OCI-LY7 (cell line): ENCODE results near the gene MLANA. TPM values are rescaled to one million over a fixed set of nuclear protein-coding genes. Genes with fewer than 3 reads are reported as not detected.

Experiments used
- BruUV-seq: library from RNA; stranded (reverse); fragments of 400-500 nt; replicated peaks from 2 replicates; lab custom pipeline; 2021; lab: Mats Ljungman, UMichigan
- CTCF ChIA-PET: fragments of 300-600 bp; sonication (Branson Sonifier 250); formaldehyde crosslinking; loops from one replicate; lab custom pipeline; 2022; ENCODE audit warnings: antibody characterized with exemption; ENCODE audit not compliant: unreplicated experiment; lab: Charles Lee
- POLR2A ChIA-PET: fragments of 300-600 bp; sonication (Branson Sonifier 250); formaldehyde crosslinking; loops from one replicate; lab custom pipeline; 2022; ENCODE audit warnings: antibody characterized with exemption; lab: Charles Lee
- DNase-seq: peaks from one replicate; pipeline ENCODE4 v3.0.0-alpha.2; 2015; ENCODE audit warnings: low spot score
- H2AFZ ChIP-seq: fragments of 200-600 bp; sonication (generic), shearing (Covaris generic); 2 replicates; pipeline ENCODE4 v1.6.1; 2014; ENCODE audit warnings: mild to moderate bottlenecking, antibody characterized with exemption, low read length, moderate library complexity
- H3K27ac ChIP-seq: fragments of 200-600 bp; sonication (generic); 2 replicates; pipeline ENCODE4 v1.5.1; 2014; ENCODE audit warnings: mixed run types, low read depth, mild to moderate bottlenecking, moderate library complexity, low read length, inconsistent platforms; ENCODE audit not compliant: poor library complexity, severe bottlenecking
- H3K36me3 ChIP-seq: fragments of 200-600 bp; sonication (generic); 2 replicates; pipeline ENCODE4 v1.6.1; 2014; ENCODE audit warnings: mild to moderate bottlenecking, antibody characterized with exemption, low read length, moderate library complexity, mixed read lengths; ENCODE audit not compliant: insufficient read depth
- H3K4me1 ChIP-seq: fragments of 200-600 bp; sonication (generic); 2 replicates; pipeline ENCODE4 v1.5.1; 2014; ENCODE audit warnings: mild to moderate bottlenecking, low read length; ENCODE audit not compliant: insufficient read depth, poor library complexity, severe bottlenecking
- H3K4me2 ChIP-seq: fragments of 200-600 bp; sonication (generic); 2 replicates; pipeline ENCODE4 v1.6.1; 2014; ENCODE audit warnings: mild to moderate bottlenecking, low read length
- H3K4me3 ChIP-seq: fragments of 200-600 bp; sonication (generic); 2 replicates; pipeline ENCODE4 v1.5.1; 2014; ENCODE audit warnings: mild to moderate bottlenecking, low read depth, low read length; ENCODE audit not compliant: poor library complexity, severe bottlenecking
- H3K79me2 ChIP-seq: fragments of 200-600 bp; sonication (generic); 2 replicates; pipeline ENCODE4 v1.6.1; 2016; ENCODE audit warnings: low read depth, mild to moderate bottlenecking, low read length, moderate library complexity, mixed read lengths; ENCODE audit not compliant: insufficient read depth
- H3K9me2 ChIP-seq: fragments of 200-600 bp; sonication (generic); 2 replicates; pipeline ENCODE4 v1.6.1; 2016; ENCODE audit warnings: mild to moderate bottlenecking, low read length, mixed read lengths; ENCODE audit not compliant: insufficient read depth
- H3K9me3 ChIP-seq: fragments of 200-600 bp; sonication (generic); 2 replicates; pipeline ENCODE4 v1.6.1; 2014; ENCODE audit warnings: mild to moderate bottlenecking, mixed run types, low read length, mixed read lengths
- H4K20me1 ChIP-seq: fragments of 200-600 bp; sonication (generic); 2 replicates; pipeline ENCODE4 v1.6.1; 2014; ENCODE audit warnings: mild to moderate bottlenecking, antibody characterized with exemption, low read length, moderate library complexity, mixed read lengths; ENCODE audit not compliant: insufficient read depth
- EZH2phosphoT487 ChIP-seq: fragments of 200-600 bp; sonication (generic); IDR thresholded peaks from 2 replicates; pipeline ENCODE4 v1.6.1; 2018; ENCODE audit warnings: low read depth, borderline replicate concordance, mild to moderate bottlenecking, mixed run types, antibody characterized with exemption, low read length, moderate library complexity, mixed read lengths
- intact Hi-C: fragments of 100-400 bp; cut with micrococcal nuclease; formaldehyde crosslinking; loops from one replicate; pipeline ENCODE4 v1.10.0; 2022; ENCODE audit not compliant: unreplicated experiment
- total RNA-seq, 2 experiments: library from RNA; depleted of rRNA in 1 of 2; stranded (reverse); fragments of >200 nt in 1 of 2; shearing (Covaris generic) in 1 of 2; gene quantifications; 2 replicates each; pipeline ENCODE4 v1.2.3, GENCODE V29; 2014 to 2022
- TF ChIP-seq, protein P1 (sequence below): fragments of 200-600 bp; sonication (generic); conservative IDR thresholded peaks from 2 replicates; pipeline ENCODE4 v1.5.1; 2014; ENCODE audit warnings: mild to moderate bottlenecking, antibody characterized with exemption, low read length, moderate library complexity, mixed read lengths

Gene MLANA
- total RNA-seq, 2 experiments from 2014 or later, result not detected

DNA sequence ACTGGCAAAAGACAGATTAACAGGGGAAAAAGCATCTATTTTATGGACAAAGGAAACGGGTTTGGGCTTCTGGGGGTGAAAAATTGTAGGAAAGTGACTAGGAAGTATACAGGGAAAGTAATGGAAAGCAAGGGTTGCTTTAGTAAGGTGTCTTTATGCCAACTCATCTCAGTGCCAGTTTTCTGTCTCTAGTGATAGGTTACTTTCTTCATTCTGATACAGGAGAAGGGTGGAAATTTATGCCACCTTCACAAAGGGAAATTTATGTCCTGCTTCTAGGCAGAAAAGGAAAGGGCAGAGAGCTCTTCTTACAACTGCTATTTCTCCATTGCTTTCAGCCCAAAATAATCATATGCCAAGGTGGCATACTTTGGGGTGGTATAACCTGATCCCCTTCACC lies 37.7 kb upstream of the MLANA start:
- H4K20me1 ChIP-seq, result no peaks in the 10 kb centered on the region
- no peak for TF ChIP-seq EZH2phosphoT487
- TF ChIP-seq, protein P1, sequence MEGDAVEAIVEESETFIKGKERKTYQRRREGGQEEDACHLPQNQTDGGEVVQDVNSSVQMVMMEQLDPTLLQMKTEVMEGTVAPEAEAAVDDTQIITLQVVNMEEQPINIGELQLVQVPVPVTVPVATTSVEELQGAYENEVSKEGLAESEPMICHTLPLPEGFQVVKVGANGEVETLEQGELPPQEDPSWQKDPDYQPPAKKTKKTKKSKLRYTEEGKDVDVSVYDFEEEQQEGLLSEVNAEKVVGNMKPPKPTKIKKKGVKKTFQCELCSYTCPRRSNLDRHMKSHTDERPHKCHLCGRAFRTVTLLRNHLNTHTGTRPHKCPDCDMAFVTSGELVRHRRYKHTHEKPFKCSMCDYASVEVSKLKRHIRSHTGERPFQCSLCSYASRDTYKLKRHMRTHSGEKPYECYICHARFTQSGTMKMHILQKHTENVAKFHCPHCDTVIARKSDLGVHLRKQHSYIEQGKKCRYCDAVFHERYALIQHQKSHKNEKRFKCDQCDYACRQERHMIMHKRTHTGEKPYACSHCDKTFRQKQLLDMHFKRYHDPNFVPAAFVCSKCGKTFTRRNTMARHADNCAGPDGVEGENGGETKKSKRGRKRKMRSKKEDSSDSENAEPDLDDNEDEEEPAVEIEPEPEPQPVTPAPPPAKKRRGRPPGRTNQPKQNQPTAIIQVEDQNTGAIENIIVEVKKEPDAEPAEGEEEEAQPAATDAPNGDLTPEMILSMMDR, result no peak
- H3K9me2 ChIP-seq, result no peaks in the 10 kb centered on the region
- H3K4me1 ChIP-seq, result no peaks in the 10 kb centered on the region
- no peak overlapping the region for H3K4me2 ChIP-seq
- no TSS peak for BruUV-seq
- H3K4me3 ChIP-seq, result no peak overlapping the region
- POLR2A ChIA-PET, result interaction anchor here (0.6 to 0.7 kb wide), 2 partner anchors 578 to 866 kb away, joined by 3 read pairs; no protein-coding TSS in a partner anchor
- no peaks in the 10 kb centered on the region for H3K79me2 ChIP-seq
- no peaks in the 10 kb centered on the region for H3K9me3 ChIP-seq
- intact Hi-C loops, result no loop called here
- no peak for DNase-seq
- no peak overlapping the region for H3K27ac ChIP-seq
- no peak overlapping the region for H2AFZ ChIP-seq
- no peaks in the 10 kb centered on the region for H3K36me3 ChIP-seq
- CTCF ChIA-PET, result no interaction called here

DNA sequence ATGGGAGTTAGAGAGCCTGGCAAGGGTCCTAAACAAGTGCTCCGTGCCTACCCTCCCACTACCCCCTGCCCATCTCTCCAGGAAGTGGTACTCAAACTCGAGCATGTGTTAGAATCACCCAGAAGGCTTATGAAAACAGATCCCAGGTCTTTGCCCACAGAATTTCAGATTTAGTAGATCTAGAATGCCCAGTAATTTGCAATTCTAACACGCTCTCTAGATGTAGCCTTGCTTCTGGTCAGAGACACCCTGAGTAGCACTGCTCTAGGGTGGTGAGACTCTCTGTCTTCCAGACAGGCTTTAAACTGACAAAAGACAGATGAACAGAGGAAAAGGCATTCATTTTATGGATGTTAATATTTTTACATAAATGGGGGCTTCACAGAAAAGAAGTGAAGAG lies 37.1 kb upstream of the MLANA start:
- intact Hi-C loops, result no loop called here
- Histone ChIP-seq H3K9me3 (no peaks in the 10 kb centered on the region), H3K79me2 (no peaks in the 10 kb centered on the region), H2AFZ (no peak overlapping the region), H4K20me1 (no peaks in the 10 kb centered on the region), H3K9me2 (no peaks in the 10 kb centered on the region), H3K4me1 (no peaks in the 10 kb centered on the region), H3K36me3 (no peaks in the 10 kb centered on the region), H3K27ac (no peak overlapping the region), H3K4me2 (no peak overlapping the region), H3K4me3 (no peak overlapping the region)
- CTCF ChIA-PET, result no interaction called here
- POLR2A ChIA-PET, result interaction anchor here (0.6 kb wide), 1 partner anchor 579 kb away, joined by 3 read pairs; no protein-coding TSS in a partner anchor
- no peak for DNase-seq
- TF ChIP-seq, protein P1, result no peak
- no peak for TF ChIP-seq EZH2phosphoT487
- BruUV-seq, result no TSS peak

DNA sequence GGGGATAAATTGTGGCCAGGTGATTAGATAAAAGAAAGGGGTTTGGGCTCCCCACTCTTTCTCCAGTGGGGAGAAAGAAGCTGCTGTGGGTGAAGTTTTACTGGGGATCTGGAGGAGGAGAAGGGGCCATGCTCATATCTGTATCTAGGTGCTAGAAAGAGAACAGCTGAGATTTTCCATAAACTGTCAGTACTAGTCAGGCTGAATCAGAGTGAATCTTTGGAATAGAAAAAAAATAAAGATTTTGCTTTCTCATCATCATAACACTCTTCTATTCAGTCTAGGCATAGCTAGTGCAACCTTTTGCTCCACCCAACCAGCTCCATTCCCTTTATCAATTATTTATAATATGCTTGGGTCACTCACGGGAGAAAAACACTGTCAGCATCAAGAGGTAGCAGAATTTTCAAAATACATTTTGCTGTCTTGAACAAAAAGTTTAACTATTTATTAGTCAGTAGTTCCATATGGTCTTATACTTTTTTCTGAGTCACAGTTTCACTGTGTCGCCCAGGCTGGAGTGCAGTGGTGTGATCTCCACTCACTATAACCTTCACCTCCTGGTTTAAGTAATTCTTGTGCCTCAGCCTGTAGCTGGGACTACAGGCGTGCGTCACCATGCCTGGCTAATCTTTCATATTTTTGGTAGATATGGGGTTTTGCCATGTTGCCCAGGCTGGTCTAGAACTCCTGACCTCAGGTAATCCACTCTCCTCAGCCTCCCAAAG lies 36.5 kb upstream of the MLANA start:
- CTCF ChIA-PET, result no interaction called here
- POLR2A ChIA-PET, result interaction anchor here (0.6 to 0.7 kb wide), 2 partner anchors 22 to 223 kb away, joined by 3 read pairs; no protein-coding TSS in a partner anchor
- Histone ChIP-seq H3K4me1 (no peaks in the 10 kb centered on the region), H3K36me3 (no peaks in the 10 kb centered on the region), H3K9me2 (no peaks in the 10 kb centered on the region), H3K4me3 (no peak overlapping the region), H2AFZ (no peak overlapping the region), H4K20me1 (no peaks in the 10 kb centered on the region), H3K79me2 (no peaks in the 10 kb centered on the region), H3K9me3 (no peaks in the 10 kb centered on the region), H3K4me2 (no peak overlapping the region), H3K27ac (no peak overlapping the region)
- intact Hi-C loops, result no loop called here
- no TSS peak for BruUV-seq
- TF ChIP-seq EZH2phosphoT487, result no peak
- TF ChIP-seq, protein P1, result no peak
- DNase-seq, result no peak
